ENCODE data around the gene FHIT. TPM values are rescaled to one million over a fixed set of nuclear protein-coding genes. Genes with fewer than 3 reads are reported as not detected.

FHIT gene
- total RNA-seq, 1 experiment from 2014 or later, result 0.10 TPM

- peak; percentile 63 for DNase-seq (ENCODE audit: low spot score)
Observed at GRCh38 chr3:60064210-60065178, 1186.8 kb downstream of the FHIT start.

GRCh38 chr3:60056404-60056803 lies 1194.8 kb downstream of the FHIT start:
- DNase-seq (ENCODE audit: low spot score), result no peak

GRCh38 chr3:60055765-60056164 lies 1195.5 kb downstream of the FHIT start:
- DNase-seq (ENCODE audit: low spot score), result no peak

- peak; percentile 61 for DNase-seq (ENCODE audit: low spot score)
Observed at GRCh38 chr3:60053526-60054265, 1197.6 kb downstream of the FHIT start.

- no peak for DNase-seq (ENCODE audit: low spot score)
Observed at GRCh38 chr3:60048447-60048848, 1202.8 kb downstream of the FHIT start.

- no peak for DNase-seq (ENCODE audit: low spot score)
Observed at GRCh38 chr3:60047426-60048200, 1203.6 kb downstream of the FHIT start.

GRCh38 chr3:60046210-60046609 lies 1205.0 kb downstream of the FHIT start:
- no peak for DNase-seq (ENCODE audit: low spot score)

GRCh38 chr3:60045686-60046085 lies 1205.6 kb downstream of the FHIT start:
- no peak for DNase-seq (ENCODE audit: low spot score)

GRCh38 chr3:60036803-60037202 lies 1214.4 kb downstream of the FHIT start:
- DNase-seq (ENCODE audit: low spot score), result no peak

GRCh38 chr3:60033901-60034453 lies 1217.3 kb downstream of the FHIT start:
- no peak for DNase-seq (ENCODE audit: low spot score)

- DNase-seq (ENCODE audit: low spot score), result no peak
Observed at GRCh38 chr3:60030982-60031381, 1220.3 kb downstream of the FHIT start.

- DNase-seq (ENCODE audit: low spot score), result no peak
Observed at GRCh38 chr3:60028233-60028632, 1223.0 kb downstream of the FHIT start.

GRCh38 chr3:60027335-60027734 lies 1223.9 kb downstream of the FHIT start:
- DNase-seq (ENCODE audit: low spot score), result no peak

GRCh38 chr3:60025096-60026050 lies 1225.9 kb downstream of the FHIT start:
- DNase-seq (ENCODE audit: low spot score), result peak; percentile 51

GRCh38 chr3:60024400-60024799 lies 1226.9 kb downstream of the FHIT start:
- DNase-seq (ENCODE audit: low spot score), result no peak

GRCh38 chr3:60023189-60023588 lies 1228.1 kb downstream of the FHIT start:
- DNase-seq (ENCODE audit: low spot score), result no peak

GRCh38 chr3:60017631-60018030 lies 1233.6 kb downstream of the FHIT start:
- DNase-seq (ENCODE audit: low spot score), result peak; percentile 62

GRCh38 chr3:60015032-60015705 lies 1236.1 kb downstream of the FHIT start:
- no peak for DNase-seq (ENCODE audit: low spot score)

GRCh38 chr3:60013241-60013640 lies 1238.0 kb downstream of the FHIT start:
- peak; percentile 50 for DNase-seq (ENCODE audit: low spot score)

GRCh38 chr3:60011218-60011617 lies 1240.0 kb downstream of the FHIT start:
- DNase-seq (ENCODE audit: low spot score), result no peak

All from A172 (cell line).